Activated T-helper 2 cell treated with anti-CD3 and anti-CD28 coated beads, Interferon-gamma antibody, Interleukin-2, Interleukin-4, amounts not matched to agents 10 μg/mL and 5 μg/mL and 100 μg/mL, durations not matched to agents 14 hours and 24 hours and 36 hours (primary cell): ENCODE data around the gene VPS37B. TPM values are rescaled to one million over a fixed set of nuclear protein-coding genes. Genes with fewer than 3 reads are reported as not detected.
"Not testable (repeated sequence)": the region's sequence is repeated elsewhere in the genome, so short reads cannot be mapped to it uniquely, and the experiment has no call there.

Source experiments
- DNase-seq: peaks from one replicate; pipeline ENCODE4 v3.0.0; 2021; ENCODE audit warnings: low spot score
- H3K27ac Mint-ChIP-seq: one replicate; pipeline ENCODE4 v1.8.0; 2021; ENCODE audit warnings: mixed read lengths
- H3K27me3 Mint-ChIP-seq: one replicate; pipeline ENCODE4 v1.8.0; 2021; ENCODE audit warnings: low read depth, mixed read lengths
- H3K36me3 Mint-ChIP-seq: one replicate; pipeline ENCODE4 v1.8.0; 2021; ENCODE audit warnings: low read depth, mixed read lengths
- H3K4me1 Mint-ChIP-seq: one replicate; pipeline ENCODE4 v1.8.0; 2021; ENCODE audit warnings: low read depth, mixed read lengths
- H3K4me3 Mint-ChIP-seq: one replicate; pipeline ENCODE4 v1.8.0; 2021; ENCODE audit warnings: low read depth, mild to moderate bottlenecking, moderate library complexity, mixed read lengths
- H3K9me3 Mint-ChIP-seq: one replicate; pipeline ENCODE4 v1.8.0; 2021; ENCODE audit warnings: mixed read lengths
- intact Hi-C: fragments of 100-400 bp; cut with micrococcal nuclease; formaldehyde crosslinking; loops from one replicate; pipeline ENCODE4 v1.15.1; 2023
- total RNA-seq: library from RNA; stranded (reverse); gene quantifications from 2 replicates; pipeline ENCODE4 v1.2.3, GENCODE V29; 2022

The VPS37B gene
- total RNA-seq, 1 donor from 2014 or later: 11.7 TPM

DNA sequence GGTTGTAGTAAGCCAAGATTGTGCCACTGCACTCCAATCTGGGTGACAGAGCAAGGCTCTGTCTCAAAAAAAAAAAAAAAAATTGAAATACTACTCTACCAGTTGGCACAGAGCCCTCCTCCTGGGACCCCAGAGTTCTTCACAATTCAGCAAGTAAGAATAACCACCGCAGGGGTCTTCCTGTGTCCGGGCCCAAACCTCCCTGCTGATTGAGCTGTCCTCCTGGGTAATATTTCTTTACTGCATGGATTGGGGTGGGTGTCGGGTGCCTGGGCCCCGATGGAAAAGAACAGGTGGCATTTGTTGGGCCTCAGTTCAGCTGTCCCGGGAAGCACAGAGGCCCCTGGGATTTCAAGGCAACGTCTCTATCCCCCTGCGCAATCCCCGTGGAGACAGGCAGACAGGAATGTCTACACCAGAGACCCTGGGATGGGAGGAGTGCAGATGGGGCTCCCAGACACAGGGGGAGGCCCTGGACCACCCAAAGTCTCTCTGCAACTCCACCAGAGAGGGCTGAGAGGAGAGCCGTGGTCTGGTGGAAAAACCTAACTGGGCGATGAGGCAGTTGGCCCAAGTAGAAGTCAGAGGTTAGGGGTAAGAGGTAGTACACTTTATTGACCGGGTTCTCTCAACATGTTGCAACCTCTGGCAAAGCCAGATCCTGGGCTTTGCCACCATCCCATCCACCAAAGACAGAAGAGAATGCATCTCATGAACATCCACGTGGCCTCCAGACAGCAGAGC is 32.7 kb upstream of the VPS37B start:
- Mint-ChIP-seq H3K27ac (no peak overlapping the region), H3K27me3 (peaks cover 2% of the 10 kb centered on the region), H3K4me1 (peaks cover 2% of the 10 kb centered on the region), H3K4me3 (no peak overlapping the region), H3K9me3 (no peaks in the 10 kb centered on the region), H3K36me3 (no peaks in the 10 kb centered on the region)
- DNase-seq: no peak
- intact Hi-C loops: no loop called here

DNA sequence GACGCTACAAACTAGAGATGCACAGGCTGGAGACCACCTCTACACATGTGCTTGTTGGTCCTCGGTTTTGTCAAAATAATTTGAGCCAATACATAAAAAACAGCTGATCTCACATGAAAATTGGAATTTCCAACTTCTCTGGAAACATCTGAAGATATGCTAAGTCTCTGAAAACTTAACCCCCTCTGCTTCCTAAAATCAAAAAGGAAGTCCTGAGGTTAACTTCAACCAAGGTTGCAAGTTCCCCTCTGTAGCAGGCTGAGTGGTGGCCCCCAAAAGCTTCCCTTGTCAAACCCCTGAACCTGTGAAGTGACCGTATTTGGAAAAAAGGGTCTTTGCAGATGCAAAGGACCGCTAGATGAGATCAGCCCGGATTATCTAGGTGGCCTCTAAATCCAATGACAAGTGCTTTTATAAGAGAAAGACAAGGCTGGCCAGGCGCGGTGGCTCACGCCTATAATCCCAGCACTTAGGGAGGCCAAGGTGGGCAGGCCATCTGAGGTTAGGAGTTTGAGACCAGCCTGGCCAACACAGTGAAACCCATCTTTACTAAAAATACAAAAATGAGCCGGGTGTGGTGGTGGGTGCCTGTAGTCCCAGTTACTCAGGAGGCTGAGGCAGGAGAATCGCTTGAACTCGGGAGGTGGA is 32.0 kb upstream of the VPS37B start:
- Mint-ChIP-seq H3K9me3 (no peaks in the 10 kb centered on the region), H3K4me3 (no peak overlapping the region), H3K27ac (no peak overlapping the region), H3K4me1 (peaks cover 2% of the 10 kb centered on the region), H3K36me3 (no peaks in the 10 kb centered on the region), H3K27me3 (peaks cover 2% of the 10 kb centered on the region)
- DNase-seq: no peak
- intact Hi-C loops: no loop called here

DNA sequence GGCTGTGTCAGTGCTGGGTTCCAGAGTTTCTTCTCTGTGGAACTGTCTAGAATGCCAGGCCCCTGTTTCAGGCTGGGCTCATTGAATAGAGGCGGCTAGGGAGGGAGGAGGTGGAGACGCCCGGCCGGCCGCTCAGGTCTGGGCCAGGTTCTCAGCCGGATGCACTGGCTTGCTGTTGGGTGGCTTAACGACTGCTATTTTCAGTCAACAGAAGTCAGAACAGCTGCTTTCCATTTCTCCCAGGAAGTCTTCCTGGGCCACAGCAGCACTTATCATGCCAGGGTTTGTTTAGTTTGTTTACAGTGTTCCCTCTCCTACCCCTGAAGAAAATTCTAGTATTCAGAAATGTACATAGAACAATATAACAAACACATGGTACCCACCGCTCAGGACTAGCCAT is 26.0 kb upstream of the VPS37B start:
- DNase-seq: no peak
- Mint-ChIP-seq H3K36me3 (no peaks in the 10 kb centered on the region), H3K27ac (no peak overlapping the region), H3K4me3 (no peak overlapping the region), H3K27me3 (peaks cover 5% of the 10 kb centered on the region), H3K4me1 (peaks cover 2% of the 10 kb centered on the region), H3K9me3 (no peaks in the 10 kb centered on the region)
- intact Hi-C loops: no loop called here

DNA sequence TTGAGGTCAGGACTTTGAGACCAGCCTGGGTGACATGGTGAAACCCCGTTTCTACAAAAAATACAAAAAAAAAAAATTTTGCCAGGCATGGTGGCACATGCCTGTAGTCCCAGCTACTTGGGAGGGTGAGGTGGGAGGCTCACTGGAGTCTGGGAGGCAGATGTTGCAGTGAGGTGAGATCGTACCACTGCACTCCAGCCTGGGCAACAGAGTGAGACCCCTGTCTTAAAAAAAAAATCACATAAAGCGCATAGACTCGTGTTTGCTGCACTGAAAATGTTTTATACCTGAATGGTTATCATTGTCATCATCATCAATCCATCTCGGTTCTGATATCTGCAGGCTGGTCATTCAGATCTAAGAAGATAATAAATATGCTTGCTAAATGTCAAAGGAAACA is 24.8 kb upstream of the VPS37B start:
- Mint-ChIP-seq H3K4me1 (no peaks in the 10 kb centered on the region), H3K27ac (no peak overlapping the region), H3K36me3 (no peaks in the 10 kb centered on the region)

DNA sequence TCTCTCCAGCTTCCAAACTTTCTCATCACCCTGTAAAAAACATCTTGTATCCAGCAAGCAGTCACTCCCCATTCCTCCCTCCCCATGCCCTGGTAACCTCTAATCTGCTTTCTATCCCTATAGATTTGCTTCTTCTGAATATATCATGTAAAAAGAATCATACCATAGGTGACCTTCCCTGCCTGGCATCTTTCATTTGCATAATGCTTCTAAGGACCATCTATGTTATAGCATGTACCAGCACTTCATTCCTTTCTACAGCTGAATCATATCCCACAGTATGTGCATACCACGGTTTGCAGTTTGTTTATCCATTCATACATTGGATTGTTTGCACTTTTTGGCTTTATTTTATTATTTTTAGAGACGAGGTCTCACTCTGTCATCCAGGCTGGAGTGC is 22.9 kb upstream of the VPS37B start:
- no peaks in the 10 kb centered on the region for H3K4me1 Mint-ChIP-seq
- H3K9me3 Mint-ChIP-seq: no peaks in the 10 kb centered on the region
- H3K27me3 Mint-ChIP-seq: peaks cover 3% of the 10 kb centered on the region
- no peaks in the 10 kb centered on the region for H3K36me3 Mint-ChIP-seq
- DNase-seq: no peak
- no peak overlapping the region for H3K27ac Mint-ChIP-seq
- no peak overlapping the region for H3K4me3 Mint-ChIP-seq
- intact Hi-C loops: no loop called here

More for the DNA sequence above, 24.8 kb upstream of the VPS37B start:
- H3K4me3 Mint-ChIP-seq: no peak overlapping the region
- no peak for DNase-seq
- peaks cover 3% of the 10 kb centered on the region for H3K27me3 Mint-ChIP-seq
- no peaks in the 10 kb centered on the region for H3K9me3 Mint-ChIP-seq
- intact Hi-C loops: no loop called here

DNA sequence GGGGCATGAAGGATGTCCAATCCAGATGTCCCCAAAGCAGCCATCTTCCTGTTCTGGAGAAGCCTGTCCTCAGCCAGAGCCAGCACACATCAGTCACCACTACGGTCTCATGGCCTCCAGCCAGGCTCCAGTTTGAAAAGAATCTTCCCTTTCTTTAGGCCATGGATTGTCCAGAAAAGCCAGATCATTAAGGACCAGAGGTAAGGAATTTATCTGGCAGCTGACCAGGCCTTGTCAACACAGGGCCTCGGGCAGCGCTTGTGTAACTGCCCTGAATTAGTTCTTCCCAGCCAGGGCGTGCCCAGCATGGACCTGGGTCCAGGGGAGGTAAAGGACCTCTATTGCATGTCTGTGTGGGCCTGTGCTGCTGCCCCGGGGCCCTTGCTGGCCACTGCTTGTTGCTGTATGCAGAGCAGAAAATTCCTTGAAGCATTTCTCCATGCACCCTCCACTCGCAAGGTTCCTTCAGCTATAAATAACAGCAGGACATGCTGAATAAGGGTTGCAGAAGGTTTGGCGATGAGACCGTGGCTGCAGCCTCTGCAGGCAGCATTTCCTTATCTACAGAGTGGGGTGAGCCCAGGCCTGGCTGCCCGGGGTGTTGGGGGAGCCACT is 21.7 kb upstream of the VPS37B start:
- Mint-ChIP-seq H3K36me3 (no peaks in the 10 kb centered on the region), H3K4me1 (no peaks in the 10 kb centered on the region), H3K4me3 (no peak overlapping the region), H3K27me3 (peaks cover 4% of the 10 kb centered on the region), H3K9me3 (no peaks in the 10 kb centered on the region), H3K27ac (no peak overlapping the region)
- DNase-seq: no peak
- intact Hi-C loops: no loop called here

DNA sequence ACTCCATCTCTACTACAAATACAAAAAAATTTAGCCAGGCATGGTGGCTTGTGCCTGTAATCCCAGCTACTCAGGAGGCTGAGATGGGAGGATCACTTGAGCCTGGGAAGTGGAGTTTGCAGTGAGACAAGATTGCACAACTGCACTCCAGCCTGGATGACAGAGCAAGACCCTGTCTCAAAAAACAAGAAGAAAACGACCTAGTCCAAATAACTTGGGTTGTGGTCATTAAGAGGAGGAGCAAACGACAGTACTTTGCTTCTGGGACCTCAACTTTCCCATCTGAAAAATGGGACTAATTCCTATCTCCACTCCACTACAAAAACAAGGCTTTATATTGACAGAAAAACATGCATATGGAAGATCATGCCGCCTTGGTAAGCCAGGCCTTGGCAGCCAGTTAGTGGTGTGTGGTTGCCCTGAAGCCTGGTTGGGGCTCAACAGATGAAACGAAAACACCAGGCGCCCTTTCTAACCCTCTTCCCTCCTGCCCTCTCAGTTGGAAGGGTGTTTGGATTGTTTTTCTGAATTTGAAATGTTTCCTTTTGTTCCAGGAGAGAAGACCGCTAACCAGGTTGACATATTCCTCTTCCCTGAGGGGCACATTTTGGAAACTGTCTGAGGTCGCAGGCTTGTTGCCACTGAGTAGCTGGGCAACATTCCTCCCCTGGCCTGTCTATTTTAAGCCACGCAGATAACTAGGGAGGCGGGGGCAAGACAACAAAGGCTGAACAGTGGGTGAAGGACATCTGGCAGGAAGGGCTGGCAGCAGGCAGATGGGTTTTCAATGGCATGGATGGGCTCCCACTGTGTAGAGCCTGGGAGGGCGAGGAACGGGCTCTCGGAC is 13.7 kb upstream of the VPS37B start:
- Mint-ChIP-seq H3K4me3 (no peak overlapping the region), H3K4me1 (no peaks in the 10 kb centered on the region), H3K36me3 (no peaks in the 10 kb centered on the region), H3K27ac (no peak overlapping the region), H3K9me3 (no peaks in the 10 kb centered on the region), H3K27me3 (peaks cover 20% of the 10 kb centered on the region)
- DNase-seq: no peak
- intact Hi-C loops: no loop called here

DNA sequence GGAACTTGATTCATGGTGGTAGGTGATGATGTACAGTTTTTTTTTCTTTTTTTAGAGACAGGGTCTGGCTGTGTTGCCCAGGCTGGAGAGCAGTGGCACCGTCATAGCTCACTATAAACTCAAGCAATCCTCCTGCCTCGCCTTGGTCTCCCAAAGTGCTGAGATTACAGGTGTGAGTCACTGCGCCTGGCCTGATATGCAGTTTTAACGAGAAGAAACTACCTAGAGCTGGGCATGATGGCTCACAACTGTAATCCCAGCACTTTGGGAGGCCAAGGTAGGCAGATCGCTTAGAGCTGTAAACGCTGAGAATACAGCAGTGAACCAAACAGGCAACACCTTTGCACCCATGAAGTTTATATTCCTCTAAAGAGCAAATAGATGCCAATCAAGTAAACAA is 13.0 kb upstream of the VPS37B start:
- H3K36me3 Mint-ChIP-seq: no peaks in the 10 kb centered on the region
- H3K9me3 Mint-ChIP-seq: no peaks in the 10 kb centered on the region
- no peak for DNase-seq
- H3K4me1 Mint-ChIP-seq: no peaks in the 10 kb centered on the region
- no peak overlapping the region for H3K4me3 Mint-ChIP-seq
- H3K27me3 Mint-ChIP-seq: peaks cover 21% of the 10 kb centered on the region
- H3K27ac Mint-ChIP-seq: no peak overlapping the region
- intact Hi-C loops: no loop called here

DNA sequence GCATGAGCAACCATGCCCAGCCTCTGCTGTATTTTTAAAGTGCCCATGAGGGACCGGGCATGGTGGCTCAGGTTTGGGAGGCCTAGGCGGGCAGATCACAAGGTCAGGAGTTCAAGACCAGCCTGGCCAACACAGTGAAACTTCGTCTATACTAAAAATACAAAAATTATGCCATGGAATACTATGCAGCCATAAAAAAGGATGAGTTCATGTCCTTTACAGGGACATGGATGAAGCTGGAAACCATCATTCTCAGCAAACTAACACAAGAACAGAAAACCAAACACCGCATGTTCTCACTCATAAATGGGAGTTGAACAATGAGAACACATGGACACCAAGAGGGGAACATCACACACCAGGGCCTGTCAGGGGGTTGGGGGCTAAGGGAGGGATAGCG is 9.3 kb upstream of the VPS37B start:
- H3K27ac Mint-ChIP-seq, H3K4me3 Mint-ChIP-seq, intact Hi-C loops, DNase-seq, H3K9me3 Mint-ChIP-seq, H3K36me3 Mint-ChIP-seq: not testable (repeated sequence)
- H3K4me1 Mint-ChIP-seq: peaks cover 11% of the 10 kb centered on the region
- H3K27me3 Mint-ChIP-seq: peaks cover 22% of the 10 kb centered on the region

DNA sequence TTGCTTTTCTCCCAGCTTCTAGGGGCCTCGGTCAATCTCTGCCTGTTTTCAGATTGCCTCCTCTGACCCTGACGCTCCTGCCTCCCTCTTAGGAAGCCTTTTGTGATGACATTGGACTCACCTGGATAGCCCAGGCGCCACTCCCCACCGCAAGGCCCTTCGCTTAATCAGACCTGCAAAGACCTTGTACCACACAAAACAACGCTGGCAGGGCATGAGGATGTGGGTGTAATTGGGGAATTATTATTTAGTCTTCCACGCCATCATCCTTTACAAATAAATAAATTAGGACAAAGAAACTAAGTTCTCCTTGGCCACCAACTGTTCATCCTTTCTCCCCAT is 7.7 kb upstream of the VPS37B start:
- Mint-ChIP-seq H3K4me3 (no peak overlapping the region), H3K27ac (no peak overlapping the region)
- no peak for DNase-seq

DNA sequence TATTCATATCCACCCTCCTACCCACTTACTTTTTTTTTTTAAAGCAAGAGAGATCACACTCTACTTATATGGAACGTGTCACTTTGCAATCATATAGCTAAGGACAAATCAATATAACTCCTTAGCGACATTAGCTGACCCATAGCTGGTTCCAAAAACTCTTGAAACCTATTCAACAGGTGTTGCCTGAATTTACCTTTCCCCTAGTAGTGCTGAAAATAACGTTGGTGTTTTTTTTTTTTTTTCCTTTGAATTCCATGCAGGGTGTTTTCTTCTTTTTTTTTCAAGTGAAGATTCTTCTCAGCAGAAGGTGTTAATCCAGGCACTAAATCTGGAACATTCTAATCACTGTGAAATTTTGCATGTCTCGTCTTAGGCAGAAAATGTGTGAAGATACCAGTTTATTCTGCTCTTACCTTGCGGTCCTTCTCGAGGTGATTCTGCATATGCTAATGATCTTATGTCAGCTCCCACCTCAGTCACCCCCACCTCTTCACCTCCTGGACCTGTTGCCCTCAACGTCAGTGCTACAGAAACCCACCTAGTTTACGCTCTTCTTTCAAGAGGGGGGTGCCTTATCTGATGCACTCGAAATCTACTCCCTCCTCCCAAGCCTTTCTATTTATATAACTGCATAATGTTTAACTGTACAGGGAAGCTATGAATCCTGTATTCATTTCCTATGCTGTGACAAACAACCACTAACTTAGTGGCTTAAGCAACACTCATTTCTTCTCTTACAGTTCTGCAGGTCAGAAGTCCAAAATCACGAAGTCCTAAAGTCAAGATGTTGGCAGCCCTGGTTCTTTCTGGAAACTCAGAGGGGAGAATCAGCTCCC is 7.1 kb upstream of the VPS37B start:
- peak overlapping the region; percentile 26 for H3K27ac Mint-ChIP-seq
- no peaks in the 10 kb centered on the region for H3K9me3 Mint-ChIP-seq
- intact Hi-C loops: no loop called here
- peaks cover 30% of the 10 kb centered on the region for H3K4me1 Mint-ChIP-seq
- peaks cover 13% of the 10 kb centered on the region for H3K27me3 Mint-ChIP-seq
- H3K36me3 Mint-ChIP-seq: no peaks in the 10 kb centered on the region
- no peak for DNase-seq
- no peak overlapping the region for H3K4me3 Mint-ChIP-seq

More for the DNA sequence above, 7.7 kb upstream of the VPS37B start:
- H3K27me3 Mint-ChIP-seq: peaks cover 13% of the 10 kb centered on the region
- peaks cover 24% of the 10 kb centered on the region for H3K4me1 Mint-ChIP-seq
- H3K36me3 Mint-ChIP-seq: no peaks in the 10 kb centered on the region
- no peaks in the 10 kb centered on the region for H3K9me3 Mint-ChIP-seq
- intact Hi-C loops: no loop called here

DNA sequence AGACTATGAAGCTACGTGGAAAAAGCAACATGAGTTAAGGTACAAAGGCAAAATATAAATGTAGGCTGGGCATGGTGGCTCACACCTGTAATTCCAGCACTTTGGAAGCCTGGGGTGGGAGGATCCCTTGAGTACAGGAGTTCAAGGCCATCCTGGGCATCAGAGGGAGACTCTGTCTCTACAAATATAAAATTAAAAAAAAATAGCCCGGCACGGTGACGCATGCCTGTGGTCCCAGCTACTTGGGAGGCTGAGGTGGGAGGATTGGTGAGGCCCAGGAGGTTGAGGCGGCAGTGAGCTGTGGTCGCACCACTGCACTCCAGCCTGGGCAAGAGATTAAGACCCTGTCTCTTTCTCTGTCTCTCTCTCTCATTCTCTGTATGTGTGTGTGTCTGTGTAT is 4.0 kb upstream of the VPS37B start:
- DNase-seq: no peak
- Mint-ChIP-seq H3K4me1 (peaks cover 47% of the 10 kb centered on the region), H3K4me3 (no peak overlapping the region), H3K27ac (no peak overlapping the region), H3K9me3 (peaks cover 6% of the 10 kb centered on the region), H3K27me3 (peaks cover 13% of the 10 kb centered on the region), H3K36me3 (peaks cover 5% of the 10 kb centered on the region)
- intact Hi-C loops: loop anchor here (5.0 kb wide), 1 partner anchor 178 kb away; no protein-coding TSS in a partner anchor
